GM06990 (cell line): ENCODE data around the gene VANGL2.

Experiments used
- DNase-seq: peaks from one replicate; pipeline ENCODE4 v3.0.0-alpha.2; 2011; ENCODE audit not compliant: insufficient read length; ENCODE audit errors: extremely low read depth
- H3K27me3 ChIP-seq: replicated peaks from 2 replicates; pipeline ENCODE4 v1.6.0; 2011; ENCODE audit warnings: low read length; ENCODE audit not compliant: control insufficient read depth, insufficient read depth
- H3K36me3 ChIP-seq: 2 replicates; pipeline ENCODE4 v1.5.1; 2011; ENCODE audit warnings: low read length; ENCODE audit not compliant: control insufficient read depth, insufficient read depth
- H3K4me3 ChIP-seq: replicated peaks from 2 replicates; pipeline ENCODE4 v1.5.1; 2011; ENCODE audit warnings: low read depth, mild to moderate bottlenecking, control low read depth, low read length
- TF ChIP-seq, protein P1 (sequence below): IDR thresholded peaks from 2 replicates; pipeline ENCODE4 v1.5.1; 2011; ENCODE audit warnings: low read length, control low read depth, mild to moderate bottlenecking, inconsistent platforms; ENCODE audit not compliant: insufficient read depth, poor library complexity, severe bottlenecking

VANGL2 gene

DNA sequence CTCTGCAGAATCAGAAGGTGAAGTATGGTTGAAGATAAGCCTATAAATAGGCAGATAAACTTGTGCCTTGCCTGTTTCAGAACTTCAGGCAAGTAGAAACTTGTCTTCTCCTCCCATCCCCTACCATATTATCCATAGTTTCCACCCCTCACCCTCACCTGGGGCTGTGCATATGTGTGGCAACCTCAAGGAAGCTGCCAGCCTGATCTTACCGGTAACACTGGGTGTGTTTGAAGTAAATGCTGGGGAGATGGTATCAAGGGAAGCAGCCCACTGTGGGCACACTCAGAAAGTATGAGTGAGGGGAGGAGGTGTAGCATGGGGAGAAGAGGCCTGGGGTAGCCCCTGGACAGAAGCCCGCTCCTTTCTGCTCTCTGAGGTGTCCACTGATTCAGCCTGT is 14.5 kb downstream of the VANGL2 start:
- TF ChIP-seq, protein P1, sequence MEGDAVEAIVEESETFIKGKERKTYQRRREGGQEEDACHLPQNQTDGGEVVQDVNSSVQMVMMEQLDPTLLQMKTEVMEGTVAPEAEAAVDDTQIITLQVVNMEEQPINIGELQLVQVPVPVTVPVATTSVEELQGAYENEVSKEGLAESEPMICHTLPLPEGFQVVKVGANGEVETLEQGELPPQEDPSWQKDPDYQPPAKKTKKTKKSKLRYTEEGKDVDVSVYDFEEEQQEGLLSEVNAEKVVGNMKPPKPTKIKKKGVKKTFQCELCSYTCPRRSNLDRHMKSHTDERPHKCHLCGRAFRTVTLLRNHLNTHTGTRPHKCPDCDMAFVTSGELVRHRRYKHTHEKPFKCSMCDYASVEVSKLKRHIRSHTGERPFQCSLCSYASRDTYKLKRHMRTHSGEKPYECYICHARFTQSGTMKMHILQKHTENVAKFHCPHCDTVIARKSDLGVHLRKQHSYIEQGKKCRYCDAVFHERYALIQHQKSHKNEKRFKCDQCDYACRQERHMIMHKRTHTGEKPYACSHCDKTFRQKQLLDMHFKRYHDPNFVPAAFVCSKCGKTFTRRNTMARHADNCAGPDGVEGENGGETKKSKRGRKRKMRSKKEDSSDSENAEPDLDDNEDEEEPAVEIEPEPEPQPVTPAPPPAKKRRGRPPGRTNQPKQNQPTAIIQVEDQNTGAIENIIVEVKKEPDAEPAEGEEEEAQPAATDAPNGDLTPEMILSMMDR: no peak
- peaks cover 1% of the 10 kb centered on the region; the same call in 1 of the 2 replicates for H3K27me3 ChIP-seq
- no peak for DNase-seq
- H3K4me3 ChIP-seq: no peak overlapping the region
- no peaks in the 10 kb centered on the region for H3K36me3 ChIP-seq

DNA sequence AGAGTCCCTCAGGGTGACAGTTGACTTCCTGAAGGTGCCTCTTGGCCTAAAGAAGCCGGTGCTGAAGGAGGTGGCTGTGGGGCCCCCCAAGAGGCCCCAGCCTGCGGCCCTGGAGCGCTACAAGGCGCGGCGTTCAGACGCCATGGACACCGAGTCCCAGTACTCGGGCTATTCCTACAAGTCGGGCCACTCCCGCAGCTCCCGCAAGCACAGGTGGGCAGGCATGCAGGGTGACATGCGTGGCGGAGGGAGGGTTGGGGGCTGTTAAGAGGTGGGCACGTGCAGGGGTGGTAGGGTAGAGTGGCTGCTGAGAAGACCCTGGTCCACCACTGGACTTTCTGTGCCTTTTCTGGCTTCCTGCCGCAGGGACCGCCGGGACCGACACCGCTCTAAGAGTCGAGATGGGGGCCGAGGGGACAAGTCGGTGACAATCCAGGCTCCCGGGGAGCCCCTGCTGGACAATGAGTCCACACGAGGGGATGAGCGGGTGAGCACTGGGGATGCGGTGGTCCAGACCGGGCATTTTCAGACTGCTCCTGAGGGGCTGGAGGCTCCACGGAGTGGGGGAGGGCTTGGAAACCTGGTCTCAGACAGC is 15.4 kb downstream of the VANGL2 start:
- no peaks in the 10 kb centered on the region for H3K27me3 ChIP-seq
- no peaks in the 10 kb centered on the region for H3K36me3 ChIP-seq
- H3K4me3 ChIP-seq: no peak overlapping the region
- DNase-seq: no peak
- TF ChIP-seq, protein P1: no peak

- H3K36me3 ChIP-seq: no peaks in the 10 kb centered on the region
- TF ChIP-seq, protein P1: peak; percentile 35
- H3K4me3 ChIP-seq: no peak overlapping the region
- no peaks in the 10 kb centered on the region for H3K27me3 ChIP-seq
- DNase-seq: no peak
These were observed 16.0 kb downstream of the VANGL2 start for GRCh38 chr1:160416369-160416768.

DNA sequence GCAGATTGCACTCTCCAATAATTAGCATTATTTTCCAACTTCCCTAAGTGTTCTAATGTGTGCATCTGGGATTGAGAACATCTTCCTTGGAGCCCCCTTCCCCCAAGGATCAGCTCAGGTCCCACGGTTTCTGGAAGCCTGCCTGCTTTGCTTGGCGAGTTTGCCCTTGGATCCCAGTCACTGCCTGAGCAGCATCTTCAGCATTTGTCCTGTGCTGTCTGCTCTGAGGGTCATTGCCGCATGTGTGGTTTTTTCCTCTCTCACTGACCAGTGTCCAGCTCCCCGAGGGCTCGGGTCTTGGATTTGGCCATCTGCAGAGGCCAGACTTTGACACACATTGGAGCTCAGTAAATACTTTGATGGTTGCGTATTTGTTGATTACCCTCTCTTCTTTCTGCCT is 18.1 kb downstream of the VANGL2 start:
- DNase-seq: no peak
- TF ChIP-seq, protein P1: no peak
- no peaks in the 10 kb centered on the region for H3K27me3 ChIP-seq
- no peak overlapping the region for H3K4me3 ChIP-seq
- no peaks in the 10 kb centered on the region for H3K36me3 ChIP-seq

DNA sequence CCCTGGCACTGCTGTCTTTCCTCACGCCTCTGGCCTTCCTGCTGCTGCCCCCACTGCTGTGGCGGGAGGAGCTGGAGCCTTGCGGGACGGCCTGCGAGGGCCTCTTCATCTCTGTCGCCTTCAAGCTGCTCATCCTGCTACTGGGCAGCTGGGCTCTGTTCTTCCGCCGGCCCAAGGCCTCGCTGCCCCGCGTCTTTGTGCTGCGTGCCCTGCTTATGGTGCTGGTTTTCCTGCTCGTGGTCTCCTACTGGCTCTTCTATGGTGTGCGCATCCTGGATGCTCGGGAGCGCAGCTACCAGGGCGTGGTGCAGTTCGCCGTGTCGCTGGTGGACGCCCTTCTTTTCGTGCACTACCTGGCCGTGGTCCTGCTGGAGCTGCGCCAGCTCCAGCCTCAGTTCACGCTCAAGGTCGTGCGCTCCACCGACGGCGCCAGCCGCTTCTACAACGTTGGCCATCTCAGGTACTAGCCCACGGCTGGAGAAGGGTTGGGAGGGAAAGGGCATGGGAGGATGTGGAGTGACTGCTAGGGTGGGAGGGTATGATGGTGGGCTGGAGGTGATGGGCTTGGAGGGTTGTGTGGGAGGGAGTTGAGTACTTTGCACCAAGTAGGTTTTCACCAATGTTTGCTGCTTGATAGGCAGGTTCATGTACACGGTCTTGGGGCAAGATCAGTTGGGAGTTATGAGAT is 18.9 kb downstream of the VANGL2 start:
- H3K36me3 ChIP-seq: no peaks in the 10 kb centered on the region
- DNase-seq: no peak
- H3K27me3 ChIP-seq: no peaks in the 10 kb centered on the region
- H3K4me3 ChIP-seq: no peak overlapping the region
- TF ChIP-seq, protein P1: no peak
